HepG2 (cell line): ENCODE results near the gene MRPL43. TPM values are rescaled to one million over a fixed set of nuclear protein-coding genes. Genes with fewer than 3 reads are reported as not detected.

Experiments
- EED ChIP-seq: sonication (generic); formaldehyde crosslinking; IDR thresholded peaks from 2 replicates; pipeline ENCODE4 v1.5.0; 2020; ENCODE audit warnings: mild to moderate bottlenecking, missing genetic modification reagents
- HNF4A ChIP-seq: sonication (generic); formaldehyde crosslinking; IDR thresholded peaks from 2 replicates; pipeline ENCODE4 v1.4.0; 2020; ENCODE audit warnings: missing genetic modification reagents
- HNRNPL ChIP-seq: fragments of 200-400 bp; formaldehyde crosslinking; IDR thresholded peaks from 2 replicates; pipeline ENCODE4 v1.6.1; 2017; ENCODE audit warnings: mild to moderate bottlenecking, low read depth, low read length
- MEF2D ChIP-seq: sonication (generic); formaldehyde crosslinking; IDR thresholded peaks from 2 replicates; pipeline ENCODE4 v1.5.1; 2020; ENCODE audit warnings: mild to moderate bottlenecking, missing genetic modification reagents
- MLXIP ChIP-seq: sonication (generic); formaldehyde crosslinking; IDR thresholded peaks from 2 replicates; pipeline ENCODE4 v1.9.0; 2021; ENCODE audit warnings: missing genetic modification reagents, borderline replicate concordance
- ZNF567 ChIP-seq: sonication (generic); formaldehyde crosslinking; IDR thresholded peaks from 2 replicates; pipeline ENCODE4 v1.8.1; 2023; ENCODE audit warnings: mild to moderate bottlenecking, missing genetic modification reagents, borderline replicate concordance
- polyA plus RNA-seq, 8 experiments: library from polyadenylated mRNA; depleted of rRNA in 3 of 8; stranded (reverse) in 7 of 8; unstranded in 1 of 8; fragments of >200 nt; fragmentation: Illumina TruSeq in 4 of 8; extraction: Trizol in 4 of 8; gene quantifications; 2 replicates each; pipeline versions ENCODE4 v1.2.1 to v1.2.3, GENCODE V29; 2011 to 2016; ENCODE audit warnings: low read depth in 4 of 8, missing spikeins in 1 of 8, mixed read lengths in 1 of 8; ENCODE audit not compliant: insufficient read depth in 1 of 8
- total RNA-seq, 5 experiments: library from RNA; depleted of rRNA; stranded (reverse); fragments of >200 nt; fragmentation: Illumina TruSeq; extraction: Trizol; gene quantifications; 2 replicates each; pipeline ENCODE4 v1.2.3, GENCODE V29; 2016; ENCODE audit warnings: low read depth in 1 of 5
- TF ChIP-seq, protein P1 (sequence below): sonication (generic); formaldehyde crosslinking; IDR thresholded peaks from 2 replicates; pipeline ENCODE4 v1.5.1; 2020; ENCODE audit warnings: mild to moderate bottlenecking, missing genetic modification reagents, moderate library complexity
- TF ChIP-seq, protein P2 (sequence below): sonication (generic); formaldehyde crosslinking; IDR thresholded peaks from 2 replicates; pipeline ENCODE4 v1.5.0; 2020; ENCODE audit warnings: missing genetic modification reagents

The MRPL43 gene
- total and polyA plus RNA-seq, 2 of the 13 experiments (the other 11 are each of a cell fraction or from before 2014, with no cell fraction given) = 71.0 to 73.7 TPM

DNA sequence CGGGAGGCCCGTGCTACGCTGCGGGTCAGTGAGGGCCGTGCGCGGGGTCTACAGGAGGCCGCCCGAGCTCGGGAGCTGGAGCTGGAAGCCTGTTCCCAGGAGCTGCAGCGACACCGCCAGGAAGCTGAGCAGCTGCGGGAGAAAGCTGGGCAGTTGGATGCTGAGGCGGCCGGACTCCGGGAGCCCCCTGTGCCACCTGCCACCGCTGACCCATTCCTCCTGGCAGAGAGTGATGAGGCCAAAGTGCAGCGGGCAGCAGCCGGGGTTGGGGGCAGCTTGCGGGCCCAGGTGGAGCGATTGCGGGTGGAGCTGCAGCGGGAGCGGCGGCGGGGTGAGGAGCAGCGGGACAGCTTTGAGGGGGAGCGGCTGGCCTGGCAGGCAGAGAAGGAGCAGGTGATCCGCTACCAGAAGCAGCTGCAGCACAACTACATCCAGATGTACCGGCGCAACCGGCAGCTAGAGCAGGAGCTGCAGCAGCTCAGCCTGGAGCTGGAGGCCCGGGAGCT lies 19.3 kb upstream of the MRPL43 start (continued):
- TF ChIP-seq MLXIP (CRISPR knock-in tag) (no peak), ZNF567 (CRISPR knock-in tag) (no peak), HNRNPL (peak; percentile 92), HNF4A (CRISPR knock-in tag) (no peak), MEF2D (CRISPR knock-in tag) (no peak), EED (no peak)
- TF ChIP-seq, protein P1, sequence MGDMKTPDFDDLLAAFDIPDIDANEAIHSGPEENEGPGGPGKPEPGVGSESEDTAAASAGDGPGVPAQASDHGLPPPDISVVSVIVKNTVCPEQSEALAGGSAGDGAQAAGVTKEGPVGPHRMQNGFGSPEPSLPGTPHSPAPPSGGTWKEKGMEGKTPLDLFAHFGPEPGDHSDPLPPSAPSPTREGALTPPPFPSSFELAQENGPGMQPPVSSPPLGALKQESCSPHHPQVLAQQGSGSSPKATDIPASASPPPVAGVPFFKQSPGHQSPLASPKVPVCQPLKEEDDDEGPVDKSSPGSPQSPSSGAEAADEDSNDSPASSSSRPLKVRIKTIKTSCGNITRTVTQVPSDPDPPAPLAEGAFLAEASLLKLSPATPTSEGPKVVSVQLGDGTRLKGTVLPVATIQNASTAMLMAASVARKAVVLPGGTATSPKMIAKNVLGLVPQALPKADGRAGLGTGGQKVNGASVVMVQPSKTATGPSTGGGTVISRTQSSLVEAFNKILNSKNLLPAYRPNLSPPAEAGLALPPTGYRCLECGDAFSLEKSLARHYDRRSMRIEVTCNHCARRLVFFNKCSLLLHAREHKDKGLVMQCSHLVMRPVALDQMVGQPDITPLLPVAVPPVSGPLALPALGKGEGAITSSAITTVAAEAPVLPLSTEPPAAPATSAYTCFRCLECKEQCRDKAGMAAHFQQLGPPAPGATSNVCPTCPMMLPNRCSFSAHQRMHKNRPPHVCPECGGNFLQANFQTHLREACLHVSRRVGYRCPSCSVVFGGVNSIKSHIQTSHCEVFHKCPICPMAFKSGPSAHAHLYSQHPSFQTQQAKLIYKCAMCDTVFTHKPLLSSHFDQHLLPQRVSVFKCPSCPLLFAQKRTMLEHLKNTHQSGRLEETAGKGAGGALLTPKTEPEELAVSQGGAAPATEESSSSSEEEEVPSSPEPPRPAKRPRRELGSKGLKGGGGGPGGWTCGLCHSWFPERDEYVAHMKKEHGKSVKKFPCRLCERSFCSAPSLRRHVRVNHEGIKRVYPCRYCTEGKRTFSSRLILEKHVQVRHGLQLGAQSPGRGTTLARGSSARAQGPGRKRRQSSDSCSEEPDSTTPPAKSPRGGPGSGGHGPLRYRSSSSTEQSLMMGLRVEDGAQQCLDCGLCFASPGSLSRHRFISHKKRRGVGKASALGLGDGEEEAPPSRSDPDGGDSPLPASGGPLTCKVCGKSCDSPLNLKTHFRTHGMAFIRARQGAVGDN (CRISPR knock-in tag) = peak; percentile 33; the same call in 1 of the 2 replicates
- TF ChIP-seq, protein P2, sequence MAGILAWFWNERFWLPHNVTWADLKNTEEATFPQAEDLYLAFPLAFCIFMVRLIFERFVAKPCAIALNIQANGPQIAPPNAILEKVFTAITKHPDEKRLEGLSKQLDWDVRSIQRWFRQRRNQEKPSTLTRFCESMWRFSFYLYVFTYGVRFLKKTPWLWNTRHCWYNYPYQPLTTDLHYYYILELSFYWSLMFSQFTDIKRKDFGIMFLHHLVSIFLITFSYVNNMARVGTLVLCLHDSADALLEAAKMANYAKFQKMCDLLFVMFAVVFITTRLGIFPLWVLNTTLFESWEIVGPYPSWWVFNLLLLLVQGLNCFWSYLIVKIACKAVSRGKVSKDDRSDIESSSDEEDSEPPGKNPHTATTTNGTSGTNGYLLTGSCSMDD = no peak
